Effector CD8-positive, alpha-beta T cell (primary cell): ENCODE measurements around the gene KLF7.

ENCODE experiments used
- DNase-seq: peaks from one replicate; lab custom pipeline; 2025; lab: John Stamatoyannopoulos, UW

KLF7 gene

DNA sequence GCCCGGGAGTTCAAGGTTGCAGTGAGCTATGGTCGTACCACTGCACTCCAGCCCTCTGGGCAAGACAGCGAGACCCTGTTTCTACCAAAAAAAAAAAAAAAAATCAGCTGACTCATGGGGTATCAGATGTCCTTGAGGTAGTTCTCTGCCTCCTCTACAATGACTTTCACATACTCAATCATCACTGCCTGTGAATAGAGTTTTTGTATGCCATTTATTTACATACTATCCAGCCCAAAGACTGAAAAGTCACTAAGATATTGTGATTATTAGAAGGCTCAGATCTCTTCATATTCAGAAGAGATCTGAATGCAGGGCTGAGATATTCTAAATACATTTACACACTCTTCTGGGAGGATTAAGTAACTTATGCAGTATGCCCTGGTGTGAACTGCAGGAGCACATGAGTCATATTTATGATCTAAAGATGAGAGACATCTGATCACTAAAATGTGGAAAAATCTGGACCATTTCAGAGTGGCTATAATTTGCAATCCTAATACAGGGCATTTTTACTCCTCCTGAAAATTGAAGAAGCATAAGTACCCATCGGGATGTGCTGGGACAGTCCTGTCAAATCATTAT lies 38.9 kb downstream of the KLF7 start:
- DNase-seq, result no peak

DNA sequence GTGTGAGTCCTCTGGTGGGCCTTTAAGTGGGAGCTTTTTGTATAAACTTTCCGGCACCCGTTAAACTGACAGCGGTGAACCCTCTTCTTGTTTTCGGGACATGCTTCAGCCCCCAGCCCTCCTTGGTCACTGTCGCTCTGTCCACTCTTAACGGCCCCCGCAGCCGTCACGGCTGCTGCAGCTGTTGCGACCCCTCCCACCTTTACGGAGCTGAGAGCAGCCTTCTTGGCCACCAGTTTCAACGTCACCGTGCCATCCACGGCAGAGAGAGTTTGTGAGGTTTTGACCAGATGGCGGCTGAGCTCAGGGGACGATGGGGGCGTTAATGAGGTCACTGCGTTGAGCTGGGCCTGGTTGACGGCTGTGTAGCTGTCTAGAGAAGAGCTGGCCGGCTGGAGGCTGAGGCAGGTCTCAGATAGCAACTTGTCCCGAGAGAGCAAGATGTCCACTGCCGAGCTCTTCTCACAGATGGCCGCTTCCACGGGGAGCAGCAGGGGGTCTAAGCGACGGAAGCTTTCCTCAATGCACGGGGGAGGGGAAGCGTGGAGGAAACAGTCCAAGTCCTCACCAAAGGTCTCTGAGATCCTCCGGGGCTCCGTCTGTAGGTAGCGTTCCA lies 41.9 kb downstream of the KLF7 start:
- no peak for DNase-seq

DNA sequence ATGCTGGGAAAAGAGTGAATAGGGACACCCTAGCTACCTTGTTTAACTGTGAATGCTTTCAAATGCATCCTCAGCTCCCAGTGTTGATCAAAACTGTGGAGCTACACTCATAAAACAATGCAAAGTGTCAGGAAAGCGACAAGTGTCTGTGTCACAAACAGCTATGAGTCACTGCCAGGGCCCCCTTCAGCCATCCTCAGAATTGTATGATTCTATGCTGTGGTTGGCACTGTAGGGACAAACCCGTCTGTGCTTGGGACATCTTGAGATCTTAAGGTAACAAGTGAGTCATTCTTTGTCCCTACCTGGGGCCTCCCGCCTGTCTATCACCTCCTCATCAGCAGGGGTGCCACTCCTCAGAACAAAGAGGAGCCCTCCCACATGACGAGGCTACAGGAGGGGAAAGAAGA lies 42.4 kb downstream of the KLF7 start:
- no peak for DNase-seq

DNA sequence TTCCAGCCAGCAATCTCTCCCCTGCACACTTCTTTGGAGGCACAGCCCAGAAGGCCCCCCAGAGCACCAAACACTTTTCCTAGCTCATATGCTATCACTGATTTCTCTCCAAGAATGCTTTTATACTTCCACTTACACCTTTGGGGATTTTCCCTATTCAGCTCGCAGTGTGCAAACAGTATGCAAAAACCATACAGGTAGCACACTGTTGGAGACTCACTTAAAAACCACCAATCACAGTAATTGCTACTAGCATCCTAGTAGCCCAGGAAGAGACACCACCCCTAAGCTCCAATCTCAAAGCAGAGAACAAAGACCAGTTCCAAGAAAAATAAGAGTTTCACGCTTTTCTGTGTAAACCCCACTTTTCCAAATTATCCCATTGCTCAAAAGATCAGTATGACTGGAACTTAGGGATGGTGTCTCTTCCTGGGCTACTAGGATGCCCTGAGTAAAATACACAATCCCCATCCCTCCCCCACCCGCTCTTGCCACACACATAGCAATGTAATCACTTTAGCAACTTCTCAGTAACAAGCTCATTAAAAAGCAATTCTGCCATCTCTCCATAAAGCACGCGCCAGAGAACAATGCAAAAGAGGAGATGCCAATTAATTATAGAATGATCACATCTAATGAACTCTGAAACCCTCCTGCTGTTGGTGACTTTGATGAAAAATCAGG lies 43.0 kb downstream of the KLF7 start:
- DNase-seq, result no peak

DNA sequence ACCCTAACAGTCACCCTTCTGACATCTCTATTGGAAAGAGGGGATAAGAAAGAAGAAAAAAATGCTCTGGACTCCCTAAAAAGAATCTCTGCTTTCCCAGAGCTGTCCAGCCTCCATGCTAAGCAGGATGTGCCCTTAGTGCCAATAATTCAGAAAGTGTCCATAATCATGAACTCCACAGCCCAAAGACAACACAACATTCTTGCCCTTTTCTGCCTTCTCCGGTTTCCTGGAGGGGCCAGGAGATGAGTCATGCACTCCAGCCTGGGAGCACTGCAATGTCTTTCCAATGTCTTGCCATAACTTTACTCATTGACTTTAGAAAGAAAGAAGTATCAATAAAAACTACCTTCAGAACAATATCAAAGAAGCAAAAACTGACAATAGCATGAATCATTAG lies 44.0 kb downstream of the KLF7 start:
- DNase-seq, result no peak

DNA sequence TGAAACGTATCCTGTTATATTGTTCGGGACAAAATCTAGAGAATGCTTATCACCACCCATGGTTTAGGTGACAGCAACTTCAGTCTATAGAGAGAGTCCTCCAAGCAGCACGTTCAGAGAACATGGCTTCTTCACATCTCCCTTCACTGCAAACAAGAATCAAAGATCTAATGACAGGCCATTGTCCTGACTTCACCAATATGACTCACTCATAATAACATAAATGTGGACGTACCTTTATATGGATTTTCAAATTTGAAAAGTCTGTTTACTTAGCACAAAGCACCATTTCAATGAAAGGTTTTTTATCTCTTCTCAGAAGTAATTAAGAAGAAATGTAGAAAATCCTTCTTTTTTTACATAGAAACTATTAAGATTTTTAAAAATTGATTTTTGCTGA lies 46.7 kb downstream of the KLF7 start:
- DNase-seq, result no peak

DNA sequence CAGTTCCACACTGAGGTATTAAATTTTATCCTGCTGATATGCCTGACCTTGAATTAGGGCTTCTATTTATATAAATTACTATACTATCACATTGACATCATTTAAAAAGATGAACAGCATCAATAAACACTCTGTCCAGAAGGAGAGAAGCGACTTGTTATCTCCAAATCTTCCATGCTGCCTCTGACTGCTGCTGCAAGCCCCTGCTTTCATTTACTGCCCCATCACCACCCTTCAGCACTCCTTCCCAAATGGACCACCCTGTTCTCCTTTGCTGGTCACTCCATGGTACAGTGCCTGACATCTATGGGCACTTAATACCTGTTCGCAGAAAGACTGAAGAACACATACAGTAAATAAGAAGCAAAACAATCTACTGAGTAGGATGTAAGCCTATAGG lies 48.1 kb downstream of the KLF7 start:
- DNase-seq, result no peak

DNA sequence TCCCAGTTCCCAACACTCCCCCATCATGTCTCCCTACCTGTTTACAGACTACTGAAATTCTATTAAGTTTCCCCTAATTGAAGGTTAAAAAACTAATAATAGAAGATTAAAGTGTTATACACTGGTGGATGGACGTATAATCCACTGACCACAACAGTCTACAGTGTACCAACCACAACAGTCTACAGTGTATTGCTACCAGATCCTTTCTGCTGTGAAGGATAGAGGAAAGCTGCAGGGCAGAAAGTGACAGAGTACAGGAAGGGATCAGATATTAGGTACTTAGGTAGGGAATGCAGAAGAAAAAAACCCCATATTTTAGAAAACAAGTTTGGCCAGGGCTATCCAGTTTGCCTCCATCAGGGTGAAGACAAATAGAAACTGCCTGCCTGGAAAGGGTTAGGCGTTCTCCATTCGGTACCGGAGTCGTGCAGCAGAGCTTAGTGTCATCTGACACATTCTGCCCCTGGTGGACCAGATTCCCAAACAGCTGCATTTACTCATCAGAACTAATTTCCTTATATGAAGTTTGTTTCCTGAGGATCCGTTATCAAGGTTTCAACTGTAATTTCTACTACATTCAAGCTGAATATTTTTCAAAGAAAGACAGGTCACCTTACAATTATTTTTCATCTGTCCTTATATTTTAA lies 49.9 kb downstream of the KLF7 start:
- no peak for DNase-seq

DNA sequence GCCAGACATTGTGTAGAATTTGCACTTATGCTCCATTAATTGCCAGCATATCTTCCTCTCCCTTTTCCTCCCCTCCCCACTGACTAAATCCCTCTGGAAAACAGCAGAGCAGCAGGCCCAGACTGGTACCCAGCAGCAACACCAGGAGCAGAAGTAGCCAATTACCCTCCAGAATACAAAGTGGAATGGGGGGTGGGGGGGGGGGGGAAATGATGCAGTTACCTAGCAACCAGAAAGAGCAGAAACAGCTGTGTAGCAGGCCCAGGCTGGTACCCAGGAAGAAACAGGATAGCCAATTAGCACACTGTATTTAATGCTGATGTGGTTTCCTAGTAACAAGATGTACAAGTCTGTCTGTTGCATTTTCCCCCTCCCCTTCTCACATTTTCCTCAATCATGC lies 52.3 kb downstream of the KLF7 start:
- no peak for DNase-seq

DNA sequence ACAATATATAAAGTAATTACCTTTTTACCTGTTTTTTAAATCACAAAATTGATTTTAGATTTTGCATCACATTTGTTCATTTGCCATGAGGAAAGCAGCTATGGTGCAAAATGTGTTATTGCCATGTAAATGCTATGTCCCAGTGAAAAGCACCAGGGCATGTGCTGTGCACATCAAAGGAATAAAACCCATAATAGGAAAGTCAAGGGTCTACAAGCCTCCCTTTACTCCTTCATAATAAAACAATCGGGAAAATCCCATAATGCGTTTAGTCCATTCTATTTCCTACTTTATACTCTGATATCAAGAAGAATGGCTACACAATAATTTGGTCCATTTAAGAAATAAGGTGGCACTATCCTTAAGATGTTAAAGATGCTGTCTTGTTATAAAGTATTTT lies 53.0 kb downstream of the KLF7 start:
- no peak for DNase-seq

DNA sequence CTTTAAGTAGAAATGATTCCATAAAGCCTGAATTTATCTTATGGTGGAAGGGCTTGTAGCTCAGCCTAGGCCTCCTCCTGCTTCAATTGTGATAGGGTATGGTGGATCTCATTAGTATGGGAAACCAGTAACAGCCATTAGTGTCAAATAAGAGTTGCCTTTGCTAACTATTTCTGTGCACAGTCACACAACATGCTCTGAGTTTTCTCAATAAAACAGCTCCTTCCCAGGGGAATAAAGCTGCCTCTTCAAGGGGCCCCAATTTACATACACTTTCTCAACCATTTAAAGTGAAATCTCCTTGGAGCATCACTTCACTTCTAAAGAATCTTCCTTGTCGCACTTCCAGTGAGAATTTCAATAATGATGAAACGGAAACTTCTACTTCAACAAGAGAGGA lies 53.4 kb downstream of the KLF7 start:
- DNase-seq, result no peak

DNA sequence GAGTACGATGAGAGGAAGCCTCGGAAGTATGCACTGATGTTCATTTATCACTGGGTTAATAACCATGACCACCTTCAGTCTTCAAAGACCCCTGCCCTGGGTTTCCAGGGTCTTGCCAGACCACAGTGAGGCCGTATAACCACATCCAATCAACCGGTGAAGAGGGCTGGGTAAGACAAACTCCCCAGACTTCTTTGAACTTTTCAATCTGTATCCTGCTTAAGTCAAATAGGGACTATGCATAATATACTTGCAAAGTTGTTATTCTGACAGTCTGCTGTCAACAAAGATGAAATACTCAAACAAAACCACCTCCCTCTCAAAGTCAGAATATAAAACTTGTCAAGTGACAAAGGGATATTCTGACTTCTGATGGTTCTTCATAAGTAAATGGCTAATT lies 54.0 kb downstream of the KLF7 start:
- DNase-seq, result no peak

DNA sequence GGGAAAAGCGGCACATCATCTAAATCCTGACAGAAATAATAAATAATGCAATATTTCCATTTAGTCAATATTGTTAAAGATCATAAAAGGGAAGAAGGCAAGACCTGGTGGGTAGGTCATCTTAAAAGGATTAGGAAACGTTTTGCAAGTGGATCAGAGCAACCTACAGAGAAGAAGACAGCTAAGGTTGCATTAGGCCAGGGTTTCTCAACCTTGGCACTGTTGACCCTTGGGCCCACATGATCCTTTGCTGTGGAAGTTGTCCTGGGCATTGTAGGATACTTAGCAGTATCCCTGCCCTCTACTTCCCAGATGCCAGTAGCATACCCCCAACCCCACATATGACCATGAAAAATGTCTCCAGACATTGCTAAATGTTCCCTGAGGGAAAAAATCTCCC lies 55.0 kb downstream of the KLF7 start:
- DNase-seq, result no peak

DNA sequence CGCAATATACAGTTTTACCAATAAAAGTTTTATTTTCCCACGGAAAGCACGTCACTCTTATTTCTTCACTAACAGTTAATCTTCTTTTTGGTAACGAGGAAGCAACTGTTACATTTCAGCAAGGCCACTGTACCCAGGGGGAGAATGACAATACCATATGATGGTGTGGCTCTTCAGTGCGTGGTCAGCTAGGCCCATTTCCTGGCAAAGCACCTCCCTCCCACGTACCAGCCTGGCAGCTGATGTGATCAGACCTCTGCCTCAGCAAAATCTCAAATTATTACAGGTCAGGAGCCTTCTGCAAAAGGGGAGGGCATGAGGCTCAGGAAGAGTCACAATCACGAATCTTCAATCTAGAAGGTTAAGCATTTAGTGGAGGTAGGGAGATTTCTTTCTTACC lies 55.4 kb downstream of the KLF7 start:
- DNase-seq, result no peak

DNA sequence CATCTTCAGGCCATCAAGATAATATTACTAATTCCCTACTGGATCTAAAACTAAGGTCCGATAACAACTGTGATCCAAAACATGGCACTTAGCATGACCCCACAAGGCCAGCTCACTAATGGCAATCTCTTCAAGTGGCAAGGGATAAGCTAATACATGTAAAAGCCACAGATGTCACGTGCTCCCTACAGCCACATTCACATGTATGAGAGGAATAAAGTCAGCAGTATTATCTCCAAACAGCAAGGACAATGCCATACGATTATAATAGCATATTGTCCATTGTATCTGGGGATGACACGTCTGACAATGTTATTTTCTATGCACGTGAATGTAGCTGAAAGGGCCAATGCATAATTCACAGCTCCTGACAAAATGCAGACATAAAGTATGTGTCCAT lies 56.0 kb downstream of the KLF7 start:
- no peak for DNase-seq

DNA sequence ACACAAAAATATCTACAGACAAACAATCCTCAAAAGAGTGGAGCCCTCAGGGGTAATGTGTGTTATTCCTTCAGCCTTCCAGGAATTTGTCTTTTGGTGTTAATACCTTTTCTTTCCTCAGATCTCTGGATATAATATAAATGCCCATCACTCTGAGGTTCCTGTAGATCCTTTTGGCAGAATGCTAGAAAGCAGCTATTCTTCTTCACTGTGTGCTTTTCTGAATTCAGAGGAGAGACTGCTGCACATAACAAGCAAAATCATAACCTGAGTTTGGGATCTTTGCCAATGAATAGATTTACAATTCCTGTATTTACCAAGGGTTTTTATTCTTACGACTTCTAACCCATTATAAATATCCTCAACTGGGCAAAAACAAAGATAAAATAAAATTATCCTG lies 57.3 kb downstream of the KLF7 start:
- DNase-seq, result no peak

DNA sequence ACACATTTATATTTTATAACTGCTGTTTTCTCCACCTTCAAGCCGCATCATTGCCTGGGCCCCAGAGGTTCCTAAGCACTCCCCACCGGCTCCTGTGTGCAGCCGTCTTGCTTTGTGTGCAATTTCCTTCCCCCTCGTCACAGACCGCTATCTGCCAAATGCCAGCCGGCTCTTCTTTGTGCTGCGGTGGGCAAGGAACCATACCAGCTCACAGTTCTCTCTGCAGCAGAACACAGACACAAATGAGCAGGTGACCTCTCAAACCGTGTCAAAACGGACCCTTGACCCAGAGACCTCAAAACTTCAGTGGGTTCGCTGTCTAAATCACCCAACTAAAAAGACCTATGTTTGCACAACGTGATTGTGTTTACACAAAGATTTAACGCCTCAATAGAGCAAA lies 58.2 kb downstream of the KLF7 start:
- DNase-seq, result no peak

DNA sequence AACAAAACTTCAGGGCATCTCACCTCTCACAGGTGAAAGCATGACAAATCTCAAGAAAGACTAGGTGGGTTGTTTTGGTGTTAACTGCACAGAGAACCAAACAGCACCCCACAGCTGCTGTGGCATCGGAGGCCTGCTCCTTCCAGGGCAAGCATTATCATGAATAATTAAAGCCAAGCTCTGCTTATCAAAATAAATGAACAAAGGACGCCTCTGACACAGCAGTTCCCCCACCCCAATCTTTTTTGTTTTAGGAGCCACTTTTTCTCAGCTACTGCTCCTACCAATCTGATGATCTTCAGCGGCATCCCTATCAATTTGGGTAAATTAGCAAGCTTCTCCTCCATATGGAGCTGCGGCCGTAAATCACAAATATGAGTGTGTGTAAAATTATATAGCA lies 58.6 kb downstream of the KLF7 start:
- no peak for DNase-seq

DNA sequence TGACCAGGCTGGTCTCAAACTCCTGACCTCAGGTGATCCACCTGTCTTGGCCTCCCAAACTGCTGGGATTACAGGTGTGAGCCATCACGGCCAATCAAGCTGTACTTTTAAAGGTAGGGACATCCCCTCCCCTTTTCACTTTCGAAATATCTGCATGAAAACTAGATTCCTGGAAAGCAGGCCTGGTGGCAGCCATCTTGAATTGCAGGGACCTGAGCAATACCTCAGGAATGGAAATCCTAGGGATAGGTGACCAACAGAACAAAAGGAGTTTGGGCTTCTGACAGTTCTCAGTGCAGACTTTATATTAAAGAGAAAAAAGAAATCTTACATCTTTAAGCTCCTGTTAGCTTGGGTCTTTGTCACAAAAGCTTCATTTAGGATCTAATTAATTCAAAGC lies 62.6 kb downstream of the KLF7 start:
- no peak for DNase-seq

DNA sequence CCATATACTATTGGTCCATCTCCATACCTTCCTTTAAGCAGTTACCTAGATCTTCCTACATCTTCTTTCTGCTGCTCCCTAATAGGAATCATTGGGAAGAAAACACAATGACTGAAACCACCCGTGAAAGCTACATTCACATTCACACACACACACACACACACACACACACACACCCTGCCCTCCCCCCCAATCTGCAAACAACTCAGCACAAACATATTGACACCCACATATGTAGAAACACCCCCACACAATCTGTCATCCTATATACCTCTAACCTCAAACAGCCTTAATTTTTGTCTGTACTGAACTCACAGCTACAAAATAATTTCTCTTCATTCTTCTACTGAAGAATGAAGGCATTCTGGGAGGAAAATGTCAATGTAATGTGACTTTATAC lies 63.8 kb downstream of the KLF7 start:
- no peak for DNase-seq

DNA sequence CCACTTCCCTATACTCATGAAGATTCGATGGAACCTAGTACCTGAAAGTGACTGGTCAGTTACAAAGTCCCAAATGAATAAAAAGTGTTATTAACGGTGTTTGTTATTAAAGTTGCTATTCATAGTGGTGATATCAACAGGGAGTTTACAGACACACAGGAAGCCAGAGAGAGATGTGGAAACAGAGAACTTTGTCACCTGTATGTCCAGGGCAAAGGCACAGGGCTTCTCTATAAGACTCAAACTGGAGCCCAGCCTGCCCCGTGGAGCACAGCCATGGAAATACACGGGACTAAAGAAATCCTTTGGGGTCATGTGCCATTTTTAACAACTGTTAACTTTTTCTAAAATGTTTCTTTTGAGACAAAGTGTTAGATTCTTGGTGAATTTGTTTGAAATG lies 68.5 kb downstream of the KLF7 start:
- DNase-seq, result no peak

DNA sequence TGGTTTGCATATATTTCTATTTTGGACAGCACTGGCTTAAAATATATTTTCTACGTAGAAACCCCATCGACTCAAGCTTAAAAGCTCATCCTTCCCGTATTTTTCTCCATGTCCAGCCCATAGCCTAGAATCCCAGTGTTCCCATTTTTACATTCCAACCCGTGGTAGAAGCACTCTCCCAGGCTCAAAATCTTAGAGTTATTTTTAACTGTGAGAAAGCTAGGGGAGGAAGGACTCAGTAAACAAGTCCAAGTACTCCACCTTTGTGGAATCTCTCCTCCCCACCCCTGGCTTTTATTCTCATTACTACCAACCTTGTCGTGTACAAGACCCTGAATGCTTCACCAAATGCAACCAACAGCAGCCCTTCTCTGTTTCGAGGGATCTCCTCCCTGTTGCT lies 69.8 kb downstream of the KLF7 start:
- no peak for DNase-seq

DNA sequence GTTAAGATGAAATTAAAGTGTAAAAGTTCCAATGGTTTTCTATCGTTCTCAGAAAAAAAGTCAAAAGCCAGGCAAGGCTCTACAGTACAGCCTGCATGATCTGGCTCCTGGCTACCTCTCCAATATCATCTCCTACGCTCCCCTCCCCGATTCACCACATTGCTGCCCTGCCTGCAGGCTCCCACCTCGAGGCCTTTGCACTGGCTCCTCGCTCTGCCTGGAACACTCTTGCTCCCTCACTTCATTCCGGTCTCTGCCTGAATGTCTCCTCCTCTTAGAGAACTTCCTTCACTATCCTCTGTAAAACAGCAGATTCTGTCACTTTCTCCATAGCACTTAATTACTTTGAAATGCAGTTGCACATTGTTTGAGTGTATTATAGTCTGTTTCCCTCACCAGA lies 72.5 kb downstream of the KLF7 start:
- DNase-seq, result no peak
